SK-N-SH (cell line): ENCODE results near the gene RAPGEF1. TPM values are rescaled to one million over a fixed set of nuclear protein-coding genes. Genes with fewer than 3 reads are reported as not detected.

Source experiments
- CTCF ChIA-PET: fragments of 300-600, 350-600 bp; formaldehyde crosslinking; extraction: SDS; loops from one replicate; lab custom pipeline; 2021; lab: Yijun Ruan, JAX
- POLR2A ChIA-PET: fragments of 350-600 bp; sonication (Branson Sonifier 250); formaldehyde crosslinking; extraction: SDS; loops from one replicate; lab custom pipeline; 2020; ENCODE audit warnings: antibody characterized with exemption, inconsistent platforms; lab: Yijun Ruan, JAX
- DNase-seq: peaks from one replicate; pipeline ENCODE4 v3.0.0; 2012
- H2AFZ ChIP-seq: fragments of 200-600 bp; sonication (generic); 2 replicates; pipeline ENCODE4 v1.8.1; 2016; ENCODE audit warnings: antibody characterized with exemption, mild to moderate bottlenecking, low read depth
- H3F3A ChIP-seq: fragments of 200-600 bp; sonication (generic); replicated peaks from 2 replicates; pipeline ENCODE3; 2016; ENCODE audit warnings: antibody characterized with exemption, mild to moderate bottlenecking; ENCODE audit not compliant: insufficient read depth
- H3K27ac ChIP-seq, 2 experiments: fragments of 200-500 bp in 1 of 2; fragments of 200-600 bp in 1 of 2; sonication (Bioruptor generic) in 1 of 2; sonication (generic), shearing (Covaris generic) in 1 of 2; 2 replicates each; pipeline versions ENCODE4 v1.5.1 to v1.6.1; 2014 to 2016; ENCODE audit warnings: low read depth in 2 of 2, inconsistent platforms in 1 of 2, low read length in 1 of 2, mild to moderate bottlenecking in 1 of 2, mixed read lengths in 1 of 2
- H3K27me3 ChIP-seq: fragments of 200-600 bp; sonication (generic), shearing (Covaris generic); 2 replicates; pipeline ENCODE4 v1.6.1; 2016; ENCODE audit warnings: mixed run types; ENCODE audit not compliant: insufficient read depth
- H3K36me3 ChIP-seq, 2 experiments: fragments of 200-500 bp in 1 of 2; fragments of 200-600 bp in 1 of 2; sonication (Bioruptor generic) in 1 of 2; sonication (generic) in 1 of 2; replicated peaks in 1 of 2; 2 replicates each; pipeline versions ENCODE3 to v1.5.1; 2014 to 2016; ENCODE audit warnings: low read length in 1 of 2, mild to moderate bottlenecking in 1 of 2; ENCODE audit not compliant: insufficient read depth in 2 of 2, control insufficient read depth in 1 of 2
- H3K4me1 ChIP-seq, 2 experiments: fragments of 200-500 bp in 1 of 2; fragments of 200-600 bp in 1 of 2; sonication (Bioruptor generic) in 1 of 2; sonication (generic), shearing (Covaris generic) in 1 of 2; 2 replicates each; pipeline versions ENCODE4 v1.5.1 to v1.6.1; 2014 to 2016; ENCODE audit warnings: low read depth in 1 of 2, low read length in 1 of 2, mixed run types in 1 of 2; ENCODE audit not compliant: insufficient read depth in 2 of 2, control insufficient read depth in 1 of 2
- H3K4me2 ChIP-seq: fragments of 200-600 bp; sonication (generic), shearing (Covaris generic); 2 replicates; pipeline ENCODE4 v1.6.1; 2017; ENCODE audit warnings: mixed run types
- H3K4me3 ChIP-seq, 2 experiments: fragments of 200-500 bp in 1 of 2; fragments of 200-600 bp in 1 of 2; sonication (Bioruptor generic) in 1 of 2; sonication (generic), shearing (Covaris generic) in 1 of 2; 2 replicates each; pipeline versions ENCODE4 v1.5.1 to v1.8.1; 2014 to 2016; ENCODE audit warnings: low read depth in 2 of 2, inconsistent platforms in 1 of 2, low read length in 1 of 2, mild to moderate bottlenecking in 1 of 2, mixed read lengths in 1 of 2, moderate library complexity in 1 of 2
- H3K79me2 ChIP-seq: fragments of 200-600 bp; sonication (generic); 2 replicates; pipeline ENCODE4 v1.8.1; 2017; ENCODE audit warnings: mild to moderate bottlenecking; ENCODE audit not compliant: insufficient read depth
- H3K9ac ChIP-seq: fragments of 200-600 bp; sonication (generic); 2 replicates; pipeline ENCODE4 v1.6.1; 2017; ENCODE audit warnings: mixed run types
- H3K9me2 ChIP-seq: fragments of 200-600 bp; sonication (generic); 2 replicates; pipeline ENCODE4 v1.6.1; 2017; ENCODE audit warnings: mixed run types
- H3K9me3 ChIP-seq: fragments of 200-600 bp; sonication (generic); 2 replicates; pipeline ENCODE4 v1.6.1; 2017; ENCODE audit warnings: mixed run types, mild to moderate bottlenecking, moderate library complexity
- H4K20me1 ChIP-seq: fragments of 200-600 bp; sonication (generic); 2 replicates; pipeline ENCODE4 v1.6.1; 2017; ENCODE audit warnings: mild to moderate bottlenecking, mixed run types; ENCODE audit not compliant: insufficient read depth
- CTCF ChIP-seq: fragments of 200-600 bp; sonication (generic); IDR thresholded peaks from 2 replicates; pipeline ENCODE4 v1.6.1; 2017; ENCODE audit warnings: antibody characterized with exemption, mild to moderate bottlenecking, moderate library complexity
- EP300 ChIP-seq, 2 experiments: IDR thresholded peaks; 2 replicates each; pipeline versions ENCODE4 v1.4.0 to v1.6.1; 2012; ENCODE audit warnings: borderline replicate concordance in 1 of 2, low read depth in 1 of 2, low read length in 1 of 2
- FOXJ3 ChIP-seq: sonication (generic); formaldehyde crosslinking; IDR thresholded peaks from 2 replicates; pipeline ENCODE4 v1.5.1; 2020; ENCODE audit warnings: mild to moderate bottlenecking, missing genetic modification reagents
- GABPA ChIP-seq: IDR thresholded peaks from 2 replicates; pipeline ENCODE4 v1.4.0; 2012; ENCODE audit warnings: low read depth, mild to moderate bottlenecking
- GATA2 ChIP-seq: sonication (generic); formaldehyde crosslinking; IDR thresholded peaks from 2 replicates; pipeline ENCODE4 v1.5.0; 2020; ENCODE audit warnings: mild to moderate bottlenecking, missing genetic modification reagents
- IRF3 ChIP-seq: fragments of 150-350 bp; IDR thresholded peaks from 2 replicates; pipeline ENCODE4 v1.6.1; 2016; ENCODE audit warnings: mild to moderate bottlenecking, low read depth, low read length
- JUND ChIP-seq: IDR thresholded peaks from 2 replicates; pipeline ENCODE4 v1.4.0; 2012
- MAX ChIP-seq: IDR thresholded peaks from 2 replicates; pipeline ENCODE4 v1.4.0; 2012; ENCODE audit warnings: low read depth
- MXI1 ChIP-seq: IDR thresholded peaks from 2 replicates; pipeline ENCODE4 v1.6.1; 2012; ENCODE audit warnings: mild to moderate bottlenecking, low read depth, low read length, improper control_type of control experiment
- PBX3 ChIP-seq: IDR thresholded peaks from 2 replicates; pipeline ENCODE4; 2012
- POLR2AphosphoS5 ChIP-seq: IDR thresholded peaks from 2 replicates; pipeline ENCODE4 v1.6.1; 2012; ENCODE audit warnings: low read depth, low read length
- RAD21 ChIP-seq: IDR thresholded peaks from 2 replicates; pipeline ENCODE4 v1.6.1; 2012; ENCODE audit warnings: mild to moderate bottlenecking, low read length
- RCOR1 ChIP-seq: fragments of 150-350 bp; IDR thresholded peaks from 2 replicates; pipeline ENCODE4 v1.6.1; 2017; ENCODE audit warnings: antibody characterized with exemption, low read length
- REST ChIP-seq: IDR thresholded peaks from 2 replicates; pipeline ENCODE4 v1.6.1; 2012; ENCODE audit warnings: mild to moderate bottlenecking, low read depth, low read length, moderate library complexity
- SIN3A ChIP-seq: IDR thresholded peaks from 2 replicates; pipeline ENCODE4 v1.6.1; 2012; ENCODE audit warnings: low read depth, mild to moderate bottlenecking, low read length, moderate library complexity, borderline replicate concordance
- TAF1 ChIP-seq: IDR thresholded peaks from 2 replicates; pipeline ENCODE4 v1.6.1; 2012; ENCODE audit warnings: low read depth, mild to moderate bottlenecking, low read length, moderate library complexity, borderline replicate concordance
- TEAD4 ChIP-seq: IDR thresholded peaks from 2 replicates; pipeline ENCODE4 v1.4.0; 2012; ENCODE audit warnings: mild to moderate bottlenecking, borderline replicate concordance; ENCODE audit not compliant: insufficient read depth
- USF2 ChIP-seq: fragments of 150-350 bp; IDR thresholded peaks from 2 replicates; pipeline ENCODE4 v1.6.1; 2017; ENCODE audit warnings: antibody characterized with exemption, low read length, low read depth, borderline replicate concordance
- WGBS: methylation state at CpG from one replicate; pipeline ENCODE4 v1.1.6; 2017; ENCODE audit warnings: low lambda C conversion rate; 5-methylcytosine and 5-hydroxymethylcytosine counted together
- polyA plus RNA-seq, 3 experiments: library from polyadenylated mRNA; depleted of rRNA; stranded (reverse); fragments of >200 nt; gene quantifications; 2 replicates each; pipeline ENCODE4 v1.2.3, GENCODE V29; 2012

The RAPGEF1 gene
- polyA plus RNA-seq, 1 of the 3 experiments (the other 2 are of a cell fraction) = 26.2 TPM

- Histone ChIP-seq H3K79me2 (no peaks in the 10 kb centered on the region), H3K27ac (no peak overlapping the region), H3K9me3 (peaks cover 15% of the 10 kb centered on the region), H3K36me3 (no peaks in the 10 kb centered on the region), H4K20me1 (no peaks in the 10 kb centered on the region), H3K9me2 (no peaks in the 10 kb centered on the region), H3K4me3 (no peak overlapping the region), H3K9ac (no peak overlapping the region), H3K4me1 (peaks cover 0 to 7% of the 10 kb centered on the region in 2 experiments; a peak in 1 of 4 replicates), H2AFZ (no peak overlapping the region), H3K27me3 (peaks cover 33% of the 10 kb centered on the region), H3F3A (no peaks in the 10 kb centered on the region), H3K4me2 (no peak overlapping the region)
- WGBS = 68% methylated on average over 6 of the region's 6 CpGs
- ChIA-PET CTCF (interaction anchor here (1.0 kb wide), 1 partner anchor 67 kb away, joined by 3 read pairs; no protein-coding TSS in a partner anchor), POLR2A (no interaction called here)
- TF ChIP-seq REST (no peak), PBX3 (no peak), JUND (no peak), TAF1 (no peak), MXI1 (no peak), IRF3 (no peak), USF2 (no peak)
- no peak for DNase-seq
Measured at GRCh38 chr9:131543141-131543540, 196.7 kb downstream of the RAPGEF1 start.

- ChIA-PET CTCF (no interaction called here), POLR2A (no interaction called here)
- peaks cover 13% of the 10 kb centered on the region; the same call in 1 of the 2 replicates for H3K9me3 ChIP-seq
- H3K27ac ChIP-seq = no peak overlapping the region
- no peak overlapping the region for H3K9ac ChIP-seq
- no peaks in the 10 kb centered on the region for H3K9me2 ChIP-seq
- no peak overlapping the region for H3K4me2 ChIP-seq
- H3K4me1 ChIP-seq = peaks cover 0 to 3% of the 10 kb centered on the region in 2 experiments; a peak in 1 of 4 replicates
- H3K27me3 ChIP-seq = no peaks in the 10 kb centered on the region
- no peaks in the 10 kb centered on the region for H3K36me3 ChIP-seq
- H2AFZ ChIP-seq = no peak overlapping the region
- no peak for DNase-seq
- H3F3A ChIP-seq = no peaks in the 10 kb centered on the region
- 66% methylated on average over 7 of the region's 7 CpGs for WGBS
- H4K20me1 ChIP-seq = no peaks in the 10 kb centered on the region
- H3K79me2 ChIP-seq = no peaks in the 10 kb centered on the region
- no peak overlapping the region for H3K4me3 ChIP-seq
- no peak for TF ChIP-seq CTCF
- no peak for TF ChIP-seq MAX
- no peak for TF ChIP-seq SIN3A
- TF ChIP-seq RAD21 = no peak
- no peak for TF ChIP-seq RCOR1
- TF ChIP-seq MXI1 = no peak
- no peak for TF ChIP-seq GABPA
- TF ChIP-seq TEAD4 = no peak
- TF ChIP-seq POLR2AphosphoS5 = no peak
- no peak for TF ChIP-seq EP300 (IDR thresholded peaks at IDR 0.05; ENCODE audit: borderline replicate concordance in 1 of 2, low read depth in 1 of 2, low read length in 1 of 2)
- no peak for TF ChIP-seq FOXJ3 (CRISPR knock-in tag)
- no peak for TF ChIP-seq GATA2 (CRISPR knock-in tag)
Measured at GRCh38 chr9:131539223-131539923, 200.5 kb downstream of the RAPGEF1 start.
